HepG2 (cell line): ENCODE results near the gene TNKS1BP1. TPM values are rescaled to one million over a fixed set of nuclear protein-coding genes. Genes with fewer than 3 reads are reported as not detected.

Experiments
- CENPBD1 ChIP-seq: sonication (generic); formaldehyde crosslinking; IDR thresholded peaks from 2 replicates; pipeline ENCODE4 v1.8.0; 2022; ENCODE audit warnings: missing genetic modification reagents, low read depth, mild to moderate bottlenecking, borderline replicate concordance
- CENPX ChIP-seq: sonication (generic); formaldehyde crosslinking; IDR thresholded peaks from 2 replicates; pipeline ENCODE4 v1.9.0; 2021; ENCODE audit warnings: mild to moderate bottlenecking, missing genetic modification reagents, moderate library complexity
- ETV6 ChIP-seq: sonication (generic); formaldehyde crosslinking; conservative IDR thresholded peaks from 2 replicates; pipeline ENCODE4 v1.4.0; 2020; ENCODE audit warnings: missing genetic modification reagents
- HHEX ChIP-seq: IDR thresholded peaks from 2 replicates; pipeline ENCODE4 v1.6.1; 2016; ENCODE audit warnings: control low read depth
- ISL2 ChIP-seq: sonication (generic); formaldehyde crosslinking; IDR thresholded peaks from 2 replicates; pipeline ENCODE4 v1.5.0; 2020; ENCODE audit warnings: missing genetic modification reagents
- MEIS1 ChIP-seq: sonication (generic); formaldehyde crosslinking; IDR thresholded peaks from 2 replicates; pipeline ENCODE4 v1.9.0; 2021; ENCODE audit warnings: mild to moderate bottlenecking, missing genetic modification reagents, moderate library complexity, borderline replicate concordance
- MTERF4 ChIP-seq: sonication (generic); formaldehyde crosslinking; IDR thresholded peaks from 2 replicates; pipeline ENCODE4 v1.8.0; 2023; ENCODE audit warnings: mild to moderate bottlenecking, missing genetic modification reagents
- REST ChIP-seq, 2 experiments: IDR thresholded peaks; 2 replicates each; pipeline ENCODE4 v1.6.1; 2011 to 2012; ENCODE audit warnings: low read length in 2 of 2, borderline replicate concordance in 1 of 2, low read depth in 1 of 2, mild to moderate bottlenecking in 1 of 2, moderate library complexity in 1 of 2
- RXRB ChIP-seq: IDR thresholded peaks from 2 replicates; pipeline ENCODE4 v1.6.1; 2016; ENCODE audit warnings: borderline replicate concordance, missing genetic modification reagents, missing compliant biosample characterization
- SIN3B ChIP-seq: fragments of 150-350 bp; IDR thresholded peaks from 2 replicates; pipeline ENCODE4 v1.6.1; 2014; ENCODE audit warnings: low read length
- SMAD1 ChIP-seq: sonication (generic); formaldehyde crosslinking; IDR thresholded peaks from 2 replicates; pipeline ENCODE4 v1.4.0; 2020; ENCODE audit warnings: missing genetic modification reagents, low read depth, mild to moderate bottlenecking, borderline replicate concordance
- SNAPC4 ChIP-seq: sonication (generic); formaldehyde crosslinking; IDR thresholded peaks from 2 replicates; pipeline ENCODE4 v1.4.0; 2020; ENCODE audit warnings: mild to moderate bottlenecking, missing genetic modification reagents
- USF2 ChIP-seq, 2 experiments: sonication (generic) in 1 of 2; formaldehyde crosslinking in 1 of 2; IDR thresholded peaks; 2 replicates each; pipeline versions ENCODE4 v1.5.1 to v1.6.1; 2011 to 2020; ENCODE audit warnings: borderline replicate concordance in 1 of 2, low read depth in 1 of 2, low read length in 1 of 2, mild to moderate bottlenecking in 1 of 2, missing genetic modification reagents in 1 of 2, moderate library complexity in 1 of 2
- ZNF20 ChIP-seq: sonication (generic); formaldehyde crosslinking; IDR thresholded peaks from 2 replicates; pipeline ENCODE4 v1.4.0; 2020; ENCODE audit warnings: mild to moderate bottlenecking, moderate library complexity, missing genetic modification reagents
- ZNF33B ChIP-seq: sonication (generic); formaldehyde crosslinking; IDR thresholded peaks from 2 replicates; pipeline ENCODE4 v1.5.1; 2020; ENCODE audit warnings: mild to moderate bottlenecking, missing genetic modification reagents
- polyA plus RNA-seq, 8 experiments: library from polyadenylated mRNA; depleted of rRNA in 3 of 8; stranded (reverse) in 7 of 8; unstranded in 1 of 8; fragments of >200 nt; fragmentation: Illumina TruSeq in 4 of 8; extraction: Trizol in 4 of 8; gene quantifications; 2 replicates each; pipeline versions ENCODE4 v1.2.1 to v1.2.3, GENCODE V29; 2011 to 2016; ENCODE audit warnings: low read depth in 4 of 8, missing spikeins in 1 of 8, mixed read lengths in 1 of 8; ENCODE audit not compliant: insufficient read depth in 1 of 8
- total RNA-seq, 5 experiments: library from RNA; depleted of rRNA; stranded (reverse); fragments of >200 nt; fragmentation: Illumina TruSeq; extraction: Trizol; gene quantifications; 2 replicates each; pipeline ENCODE4 v1.2.3, GENCODE V29; 2016; ENCODE audit warnings: low read depth in 1 of 5

Gene TNKS1BP1
- total and polyA plus RNA-seq, 2 of the 13 experiments (the other 11 are each of a cell fraction or from before 2014, with no cell fraction given), result 13.7 to 15.0 TPM

GRCh38 chr11:57324886-57325734 lies at the start of gene TNKS1BP1 (continued):
- TF ChIP-seq CENPBD1 (CRISPR knock-in tag) (no peak), CENPX (CRISPR knock-in tag) (no peak), MEIS1 (CRISPR knock-in tag) (no peak), REST (IDR thresholded peaks at IDR 0.05; ENCODE audit: borderline replicate concordance in 1 of 2, low read depth in 1 of 2, low read length in 2 of 2) (peak in 1 of 2 experiments; percentile 29; a peak in 1 of 4 replicates), HHEX (CRISPR knock-in tag) (no peak), ZNF20 (CRISPR knock-in tag) (no peak), ETV6 (CRISPR knock-in tag) (no peak), ZNF33B (CRISPR knock-in tag) (no peak), SIN3B (no peak), RXRB (CRISPR knock-in tag) (0 out of 2 replicates have a peak, but pooled peaks have one; percentile 24), ISL2 (CRISPR knock-in tag) (peak; percentile 42), USF2 (IDR thresholded peaks at IDR 0.05; ENCODE audit: low read depth, low read length) (no peak), USF2 (CRISPR knock-in tag; IDR thresholded peaks at IDR 0.05; ENCODE audit: borderline replicate concordance) (no peak), SMAD1 (CRISPR knock-in tag) (no peak), SNAPC4 (peak; percentile 48; the same call in 1 of the 2 replicates), MTERF4 (no peak)
